Effector CD4-positive, alpha-beta T cell (primary cell): ENCODE results near the gene MAP2K2.
A peak's percentile ranks its signal among the peaks of the same experiment; 100 is the strongest.

Source experiments
- DNase-seq: peaks from one replicate; pipeline ENCODE4 v3.0.0-alpha.2; 2020

The MAP2K2 gene

GRCh38 chr19:4059891-4060620 lies 63.9 kb downstream of the MAP2K2 start:
- DNase-seq: peak; percentile 37

- DNase-seq: no peak
Measured at GRCh38 chr19:4059453-4059871, 64.5 kb downstream of the MAP2K2 start.

GRCh38 chr19:4058693-4059452 lies 65.0 kb downstream of the MAP2K2 start:
- no peak for DNase-seq

- DNase-seq: no peak
Measured at GRCh38 chr19:4057931-4058692, 65.8 kb downstream of the MAP2K2 start.

DNA sequence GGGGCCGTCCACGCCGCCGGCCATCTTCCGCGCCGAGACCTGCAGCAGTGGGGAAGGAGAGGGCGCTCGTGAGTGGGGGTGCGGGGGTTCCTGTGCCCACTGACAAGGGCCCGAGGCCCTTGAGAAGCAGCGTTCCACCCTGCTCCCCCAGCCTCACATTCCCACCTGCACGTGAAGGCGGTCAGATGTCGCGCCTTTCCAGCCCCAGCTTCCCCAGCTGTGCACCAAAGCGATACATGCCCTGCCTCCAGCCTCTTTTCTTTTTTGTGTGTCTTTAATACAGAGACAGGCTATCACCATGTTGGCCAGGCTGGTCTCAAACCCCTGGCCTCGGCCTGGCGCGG lies 68.7 kb downstream of the MAP2K2 start:
- DNase-seq: no peak

DNA sequence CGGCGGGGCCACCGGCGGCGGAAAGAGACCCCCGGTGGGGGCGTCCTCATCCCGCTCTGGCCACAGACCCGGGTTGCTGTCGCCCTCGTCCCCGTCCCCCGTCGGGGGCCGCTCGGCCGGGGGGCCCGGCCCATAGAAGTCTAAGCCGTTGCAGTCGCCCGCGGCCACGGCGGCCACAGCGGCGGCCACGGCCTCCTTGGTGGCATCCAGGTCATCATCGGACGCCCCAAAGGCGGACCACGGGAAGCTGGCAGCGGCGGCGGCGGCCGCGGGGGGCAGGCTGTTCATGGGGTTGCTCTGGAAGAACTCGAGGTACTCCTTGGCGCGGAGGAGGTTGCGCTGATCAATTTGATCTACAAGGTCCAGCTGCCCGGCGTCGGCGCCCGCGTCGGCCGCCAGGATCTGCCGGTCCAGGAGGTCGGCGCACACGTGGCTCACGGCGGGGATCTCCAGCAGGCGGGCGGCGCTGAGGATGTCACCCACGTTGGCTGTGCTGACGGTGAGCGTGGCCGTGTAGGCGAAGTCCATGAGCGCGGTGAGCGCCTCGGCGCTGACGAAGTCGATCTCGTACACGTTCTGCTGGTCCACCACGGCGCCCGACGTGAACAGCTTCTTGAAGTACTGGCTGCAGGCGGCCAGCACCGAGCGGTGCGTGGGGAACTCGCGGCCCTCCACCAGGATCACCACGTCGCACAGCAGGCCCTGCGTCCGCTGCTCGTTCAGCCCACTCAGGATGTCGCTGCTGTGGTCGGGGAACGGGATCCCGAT lies 69.3 kb downstream of the MAP2K2 start:
- no peak for DNase-seq

DNA sequence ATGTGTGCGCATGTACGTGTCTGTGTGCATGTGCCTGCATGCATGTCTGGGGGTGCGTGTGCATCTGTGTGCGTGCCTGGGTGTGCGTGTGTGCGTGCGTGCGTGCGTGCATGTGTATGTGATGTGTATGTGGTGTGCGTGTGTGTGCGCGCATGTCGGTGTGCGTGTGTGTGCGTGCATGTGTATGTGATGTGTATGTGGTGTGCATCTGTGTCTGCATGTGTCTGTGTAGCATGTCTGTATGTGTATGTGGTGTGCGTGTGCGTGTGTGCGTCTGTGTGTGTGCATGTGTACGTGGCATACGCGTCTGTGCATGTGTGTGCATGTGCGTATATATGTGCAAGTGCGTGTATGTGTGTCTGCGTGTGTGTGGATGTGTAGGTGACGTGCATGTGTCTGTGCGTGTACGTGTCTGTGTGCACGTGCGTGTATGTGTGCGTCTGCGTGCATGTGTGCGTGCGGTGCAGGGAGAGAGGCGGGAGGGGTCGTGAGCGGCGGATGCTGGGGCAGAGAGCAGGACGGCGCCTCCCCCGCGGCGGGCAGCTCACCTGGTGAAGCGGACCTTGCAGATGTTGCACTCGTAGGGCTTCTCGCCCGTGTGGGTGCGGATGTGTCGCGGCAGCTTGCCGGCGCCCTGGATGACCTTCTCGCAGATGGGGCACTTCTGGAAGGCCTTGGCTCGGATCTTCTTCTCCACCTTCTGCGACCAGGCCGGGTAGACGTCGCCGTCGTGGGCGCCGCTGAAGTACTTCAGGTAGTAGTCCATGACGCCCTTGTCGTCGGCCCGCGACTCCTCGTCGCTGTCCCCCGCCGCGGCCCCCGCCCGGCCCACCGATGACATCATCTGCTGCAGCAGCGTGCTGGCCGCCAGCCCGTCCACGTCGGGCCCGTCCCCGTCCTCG lies 70.2 kb downstream of the MAP2K2 start:
- DNase-seq: no peak

DNA sequence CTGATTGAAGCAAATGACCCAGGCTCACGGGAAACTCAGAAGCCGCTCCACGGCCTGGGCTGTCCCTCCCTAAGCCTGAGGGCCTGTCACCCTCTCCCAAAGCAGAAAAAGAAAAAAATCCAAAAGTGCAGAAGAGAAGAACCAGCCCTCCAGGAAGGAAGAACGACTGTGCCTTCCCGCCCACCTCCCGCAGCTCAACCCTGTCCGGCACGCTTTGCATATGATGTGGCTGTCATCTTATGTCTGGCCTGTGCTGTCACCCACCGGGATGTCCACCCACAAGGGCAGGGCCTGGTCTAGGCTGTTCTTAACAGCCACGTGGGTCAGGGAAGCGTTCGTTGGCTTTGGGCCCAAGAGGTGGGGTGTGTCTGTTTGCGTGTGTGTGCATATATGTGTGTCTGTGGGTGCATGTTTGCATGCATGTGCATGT lies 70.9 kb downstream of the MAP2K2 start:
- DNase-seq: no peak

GRCh38 chr19:4052114-4052992 lies 71.6 kb downstream of the MAP2K2 start:
- DNase-seq: no peak

GRCh38 chr19:4051175-4052101 lies 72.5 kb downstream of the MAP2K2 start:
- no peak for DNase-seq

- no peak for DNase-seq
Measured at GRCh38 chr19:4049432-4049831, 74.5 kb downstream of the MAP2K2 start.

DNA sequence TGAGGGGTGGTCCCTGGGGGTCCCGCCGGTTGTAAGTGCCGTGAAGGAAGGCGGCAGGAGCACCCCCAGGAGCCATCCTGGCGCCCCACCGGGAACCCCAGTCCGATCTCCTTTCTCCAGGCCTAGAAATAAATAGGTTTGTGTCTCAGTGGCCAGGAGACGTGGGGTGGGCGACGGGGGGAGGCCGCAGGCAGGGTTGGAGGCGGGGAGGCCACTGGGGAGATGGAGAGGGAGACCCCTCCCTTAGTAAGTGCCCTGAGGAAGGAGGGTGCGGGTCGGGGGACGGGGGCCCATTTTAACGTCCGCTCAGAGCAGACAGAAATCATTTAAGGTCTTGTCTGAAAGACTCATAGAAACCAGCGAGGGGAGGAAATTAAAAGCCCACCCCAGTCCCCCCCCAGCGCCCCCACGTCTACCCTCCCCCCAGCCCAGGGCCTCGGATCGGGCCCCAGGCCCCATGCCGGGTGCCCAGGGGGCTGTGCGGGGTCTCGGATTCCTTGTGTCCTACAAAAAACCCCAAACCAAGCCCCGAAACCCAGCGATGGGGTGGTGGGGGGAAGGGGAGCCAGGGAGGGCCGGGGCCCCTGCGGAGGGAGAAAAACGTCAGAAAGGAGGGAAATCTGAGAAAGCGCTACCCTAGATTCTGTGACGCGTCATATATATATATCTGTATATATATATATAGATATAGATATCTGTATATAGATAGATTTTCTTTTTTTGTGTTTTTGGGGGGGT lies 76.8 kb downstream of the MAP2K2 start:
- no peak for DNase-seq

GRCh38 chr19:4046362-4046691 lies 77.6 kb downstream of the MAP2K2 start:
- DNase-seq: no peak

DNA sequence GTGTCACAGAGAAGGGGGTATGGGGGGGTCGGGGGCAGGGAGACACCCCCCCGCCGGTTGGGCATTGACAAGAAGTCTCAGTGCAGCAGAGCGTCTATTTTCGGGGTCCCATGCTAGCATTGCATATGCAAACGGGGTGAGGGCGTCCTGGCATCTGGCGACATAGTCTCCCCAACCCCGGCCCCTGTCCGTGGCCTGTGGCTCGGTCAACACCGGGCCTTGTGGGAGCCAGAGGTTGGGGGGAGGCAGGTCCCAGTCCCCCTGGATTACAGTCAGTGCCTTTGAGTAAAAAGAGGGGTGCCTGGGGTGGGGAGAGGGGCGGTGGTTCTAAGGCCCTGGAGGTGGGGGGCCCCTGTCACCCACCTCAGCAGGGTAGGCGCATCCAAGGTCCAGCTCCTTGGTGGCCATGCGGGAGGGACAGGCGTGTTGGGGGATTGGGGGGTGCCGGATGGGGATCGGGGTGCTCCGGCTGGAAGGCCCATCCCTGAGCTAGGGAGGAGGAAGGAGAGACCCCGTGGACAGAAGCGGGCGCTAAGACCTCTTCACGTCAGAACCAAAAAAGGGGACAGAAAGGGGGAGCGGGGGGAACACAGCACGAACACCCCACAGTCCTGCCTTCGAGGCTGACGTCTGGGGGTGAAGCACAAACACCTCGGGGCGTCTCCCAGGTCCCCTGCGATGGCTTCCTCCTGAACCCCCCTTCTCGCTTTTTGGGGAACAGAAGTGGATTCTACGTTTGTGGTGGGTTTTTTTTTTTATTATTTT lies 78.1 kb downstream of the MAP2K2 start:
- DNase-seq: no peak

GRCh38 chr19:4044990-4045465 lies 78.9 kb downstream of the MAP2K2 start:
- DNase-seq: no peak

GRCh38 chr19:4043966-4044715 lies 79.8 kb downstream of the MAP2K2 start:
- no peak for DNase-seq

DNA sequence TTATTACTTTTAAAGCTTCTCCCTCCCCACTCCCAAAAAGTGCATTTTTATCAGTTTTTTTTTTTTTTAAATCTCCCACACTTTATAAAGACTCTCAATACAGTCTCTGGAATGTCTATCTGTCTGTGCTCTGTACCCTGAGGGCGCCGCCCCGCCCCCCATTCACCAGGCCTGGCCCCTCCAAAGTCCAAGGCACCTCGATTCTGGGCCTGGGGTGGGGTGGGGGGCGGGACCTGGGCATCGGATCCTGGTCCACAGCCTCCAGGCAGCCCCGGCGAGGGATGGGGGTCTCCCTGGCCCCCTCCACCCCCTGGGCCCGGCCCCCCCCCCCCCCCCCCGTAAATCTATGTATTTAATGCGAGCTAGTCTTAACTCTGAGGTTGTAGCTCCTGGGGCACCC lies 80.5 kb downstream of the MAP2K2 start:
- no peak for DNase-seq
